ENCODE results near the gene RTN3. TPM values are rescaled to one million over a fixed set of nuclear protein-coding genes. Genes with fewer than 3 reads are reported as not detected.

The RTN3 gene
- total RNA-seq, 1 experiment from 2014 or later, result 275 TPM

- Histone ChIP-seq H3K4me1 (ENCODE audit: insufficient read depth, low read length, poor library complexity, severe bottlenecking) (peaks cover 31% of the 10 kb centered on the region), H3K4me3 (ENCODE audit: low read depth, low read length, poor library complexity, severe bottlenecking) (no peak overlapping the region), H3K27ac (ENCODE audit: low read depth, low read length, poor library complexity, severe bottlenecking) (peak overlapping the region; percentile 49), H3K36me3 (ENCODE audit: insufficient read depth, low read length, poor library complexity, severe bottlenecking) (no peaks in the 10 kb centered on the region), H3K27me3 (replicated peaks; ENCODE audit: insufficient read depth, low read depth, low read length, poor library complexity) (no peaks in the 10 kb centered on the region), H3K9me3 (ENCODE audit: low read depth, low read length, poor library complexity, severe bottlenecking) (no peaks in the 10 kb centered on the region)
- peak; percentile 58 for DNase-seq (ENCODE audit: low spot score)
- TF ChIP-seq, protein P1, sequence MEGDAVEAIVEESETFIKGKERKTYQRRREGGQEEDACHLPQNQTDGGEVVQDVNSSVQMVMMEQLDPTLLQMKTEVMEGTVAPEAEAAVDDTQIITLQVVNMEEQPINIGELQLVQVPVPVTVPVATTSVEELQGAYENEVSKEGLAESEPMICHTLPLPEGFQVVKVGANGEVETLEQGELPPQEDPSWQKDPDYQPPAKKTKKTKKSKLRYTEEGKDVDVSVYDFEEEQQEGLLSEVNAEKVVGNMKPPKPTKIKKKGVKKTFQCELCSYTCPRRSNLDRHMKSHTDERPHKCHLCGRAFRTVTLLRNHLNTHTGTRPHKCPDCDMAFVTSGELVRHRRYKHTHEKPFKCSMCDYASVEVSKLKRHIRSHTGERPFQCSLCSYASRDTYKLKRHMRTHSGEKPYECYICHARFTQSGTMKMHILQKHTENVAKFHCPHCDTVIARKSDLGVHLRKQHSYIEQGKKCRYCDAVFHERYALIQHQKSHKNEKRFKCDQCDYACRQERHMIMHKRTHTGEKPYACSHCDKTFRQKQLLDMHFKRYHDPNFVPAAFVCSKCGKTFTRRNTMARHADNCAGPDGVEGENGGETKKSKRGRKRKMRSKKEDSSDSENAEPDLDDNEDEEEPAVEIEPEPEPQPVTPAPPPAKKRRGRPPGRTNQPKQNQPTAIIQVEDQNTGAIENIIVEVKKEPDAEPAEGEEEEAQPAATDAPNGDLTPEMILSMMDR (conservative IDR thresholded peaks at IDR 0.05; ENCODE audit: low read depth, low read length), result no peak
- no peak for TF ChIP-seq EZH2 (IDR thresholded peaks at IDR 0.05; ENCODE audit: borderline replicate concordance, low read depth, low read length, poor library complexity, severe bottlenecking)
- TSS peak; percentile 1 for BruUV-seq (replicated peaks)
- CTCF ChIA-PET, result no interaction called here
- intact Hi-C loops (cut with micrococcal nuclease; ENCODE audit: unreplicated experiment), result no loop called here
- POLR2A ChIA-PET (ENCODE audit: low non-redundant PET), result interaction anchor here (0.5 kb wide), 1 partner anchor 21 kb away, joined by 5 read pairs; no protein-coding TSS in a partner anchor
Observed at GRCh38 chr11:63667995-63668795, 13.1 kb upstream of the RTN3 start.

- no peaks in the 10 kb centered on the region for H3K36me3 ChIP-seq (ENCODE audit: insufficient read depth, low read length, poor library complexity, severe bottlenecking)
- H3K27me3 ChIP-seq (replicated peaks; ENCODE audit: insufficient read depth, low read depth, low read length, poor library complexity), result no peaks in the 10 kb centered on the region
- H3K27ac ChIP-seq (ENCODE audit: low read depth, low read length, poor library complexity, severe bottlenecking), result peak overlapping the region; percentile 90
- BruUV-seq (replicated peaks), result no TSS peak
- no peaks in the 10 kb centered on the region for H3K9me3 ChIP-seq (ENCODE audit: low read depth, low read length, poor library complexity, severe bottlenecking)
- intact Hi-C loops (cut with micrococcal nuclease; ENCODE audit: unreplicated experiment), result no loop called here
- ChIA-PET CTCF (no interaction called here), POLR2A (ENCODE audit: low non-redundant PET) (no interaction called here)
- TF ChIP-seq EZH2 (IDR thresholded peaks at IDR 0.05; ENCODE audit: borderline replicate concordance, low read depth, low read length, poor library complexity, severe bottlenecking), result no peak
- TF ChIP-seq, protein P1 (conservative IDR thresholded peaks at IDR 0.05; ENCODE audit: low read depth, low read length), result no peak
- H3K4me3 ChIP-seq (ENCODE audit: low read depth, low read length, poor library complexity, severe bottlenecking), result peak overlapping the region; percentile 63
- H3K4me1 ChIP-seq (ENCODE audit: insufficient read depth, low read length, poor library complexity, severe bottlenecking), result peaks cover 31% of the 10 kb centered on the region
- peak; percentile 49 for DNase-seq (ENCODE audit: low spot score)
Observed at GRCh38 chr11:63670096-63670432, 11.2 kb upstream of the RTN3 start.

- H3K36me3 ChIP-seq (ENCODE audit: insufficient read depth, low read length, poor library complexity, severe bottlenecking), result no peaks in the 10 kb centered on the region
- peak; percentile 58 for DNase-seq (ENCODE audit: low spot score)
- H3K27me3 ChIP-seq (replicated peaks; ENCODE audit: insufficient read depth, low read depth, low read length, poor library complexity), result no peaks in the 10 kb centered on the region
- peaks cover 31% of the 10 kb centered on the region for H3K4me1 ChIP-seq (ENCODE audit: insufficient read depth, low read length, poor library complexity, severe bottlenecking)
- intact Hi-C loops (cut with micrococcal nuclease; ENCODE audit: unreplicated experiment), result no loop called here
- TF ChIP-seq, protein P1 (conservative IDR thresholded peaks at IDR 0.05; ENCODE audit: low read depth, low read length), result peak; percentile 50
- no peak for TF ChIP-seq EZH2 (IDR thresholded peaks at IDR 0.05; ENCODE audit: borderline replicate concordance, low read depth, low read length, poor library complexity, severe bottlenecking)
- TSS peak; percentile 73 for BruUV-seq (replicated peaks)
- H3K9me3 ChIP-seq (ENCODE audit: low read depth, low read length, poor library complexity, severe bottlenecking), result no peaks in the 10 kb centered on the region
- peak overlapping the region; percentile 63 for H3K4me3 ChIP-seq (ENCODE audit: low read depth, low read length, poor library complexity, severe bottlenecking)
- ChIA-PET CTCF (no interaction called here), POLR2A (ENCODE audit: low non-redundant PET) (no interaction called here)
- peak overlapping the region; percentile 90 for H3K27ac ChIP-seq (ENCODE audit: low read depth, low read length, poor library complexity, severe bottlenecking)
Observed at GRCh38 chr11:63670433-63671321, 10.6 kb upstream of the RTN3 start.
